Glomerular endothelial cell (primary cell): Measurements from ENCODE around the gene LOXL1. TPM values are rescaled to one million over a fixed set of nuclear protein-coding genes. Genes with fewer than 3 reads are reported as not detected.
"Not testable (repeated sequence)": the region's sequence is repeated elsewhere in the genome, so short reads cannot be mapped to it uniquely, and the experiment has no call there.

Experiments used
- DNase-seq: peaks from one replicate; pipeline ENCODE4 v3.0.0-alpha.2; 2011; ENCODE audit warnings: low read depth, low spot score; ENCODE audit errors: extremely low read depth
- total RNA-seq: library from RNA; depleted of rRNA; stranded (reverse); fragments of >200 nt; gene quantifications from 2 replicates; pipeline ENCODE4 v1.2.3, GENCODE V29; 2015

LOXL1 gene
- total RNA-seq, 1 donor from 2014 or later, result 37.7 TPM

DNA sequence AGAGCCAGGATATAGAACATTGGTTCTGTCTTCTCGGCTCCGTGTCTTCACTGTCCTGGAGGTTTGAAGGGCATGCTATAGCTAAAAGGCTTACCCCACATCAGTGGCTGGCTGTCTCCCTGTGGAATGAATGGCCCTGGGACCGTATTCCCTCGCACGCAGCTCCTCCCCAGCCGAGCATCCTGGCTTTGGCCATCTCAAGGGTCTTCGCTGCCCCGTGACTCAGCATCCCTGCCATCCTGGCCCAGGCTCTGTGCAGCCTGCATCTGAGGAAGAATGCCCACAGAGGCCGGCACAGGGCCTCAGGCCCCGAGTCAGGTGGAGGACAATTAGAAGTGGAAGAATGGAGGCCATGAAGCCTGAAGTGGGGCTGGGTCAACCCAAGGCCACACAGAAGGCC is 11.0 kb downstream of the LOXL1 start:
- no peak for DNase-seq

DNA sequence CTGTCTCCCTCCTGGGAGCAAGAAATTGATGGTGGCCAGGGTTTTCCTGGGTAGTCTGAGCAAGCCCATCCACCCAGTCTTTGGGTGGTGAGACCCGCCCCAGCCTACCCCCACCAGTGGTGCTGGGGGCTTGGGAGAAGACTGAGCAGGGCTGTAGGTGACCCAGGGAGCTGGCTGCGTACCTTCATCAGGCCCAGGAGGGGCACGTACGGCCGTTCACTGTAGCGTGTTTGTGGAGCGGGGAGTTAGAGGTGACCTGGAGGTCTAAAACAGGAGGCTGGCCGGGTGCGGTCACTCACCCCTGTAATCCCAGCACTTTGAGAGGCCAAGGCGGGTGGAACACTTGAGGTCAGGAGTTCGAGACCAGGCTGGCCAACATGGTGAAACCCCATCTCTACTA is 11.5 kb downstream of the LOXL1 start:
- DNase-seq, result no peak

DNA sequence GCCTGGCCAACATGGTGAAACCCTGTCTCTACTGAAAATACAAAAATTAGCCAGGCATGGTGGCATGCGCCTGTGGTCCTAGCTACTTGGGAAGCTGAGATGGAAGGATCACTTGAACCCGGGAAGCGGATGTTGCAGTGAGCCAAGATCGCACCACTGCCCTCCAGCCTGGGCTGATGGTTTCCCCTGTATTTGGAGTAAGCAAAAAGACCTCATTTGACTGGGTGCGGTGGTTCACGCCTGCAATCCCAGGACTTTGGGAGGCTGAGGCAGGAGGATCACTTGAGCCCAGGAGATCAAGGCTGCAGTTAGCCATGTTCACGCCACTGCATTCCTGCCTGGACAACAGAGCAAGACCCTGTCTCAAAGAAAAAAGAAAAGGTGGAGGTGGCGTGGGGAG is 12.3 kb downstream of the LOXL1 start:
- not testable (repeated sequence) for DNase-seq

- no peak for DNase-seq
Observed at GRCh38 chr15:73939138-73939537, 12.9 kb downstream of the LOXL1 start.

GRCh38 chr15:73940061-73940981 is 14.1 kb downstream of the LOXL1 start:
- no peak for DNase-seq

DNA sequence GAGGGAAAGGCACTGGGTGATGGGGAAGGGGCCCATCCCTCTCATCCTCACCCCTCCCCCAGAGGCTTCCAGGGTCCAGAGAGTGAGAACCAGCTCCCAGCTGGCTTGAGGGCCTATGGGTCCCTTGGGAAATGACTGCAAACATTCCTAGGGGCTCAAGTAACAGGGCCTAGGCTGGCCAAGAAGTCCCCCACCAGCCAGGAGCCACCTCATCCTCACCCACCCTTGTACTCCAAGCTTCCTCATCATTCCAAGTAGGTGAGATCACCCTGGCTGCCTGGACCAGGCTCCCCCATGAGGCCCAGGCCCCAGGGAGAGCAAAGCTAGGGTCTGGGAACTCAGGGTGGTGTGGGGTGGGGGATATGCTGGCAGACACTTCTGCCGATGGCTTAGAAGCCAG is 14.8 kb downstream of the LOXL1 start:
- no peak for DNase-seq

- no peak for DNase-seq
Observed at GRCh38 chr15:73941449-73941848, 15.2 kb downstream of the LOXL1 start.

GRCh38 chr15:73941871-73942635 is 15.8 kb downstream of the LOXL1 start:
- no peak for DNase-seq

- DNase-seq, result no peak
Observed at GRCh38 chr15:73942751-73943270, 16.5 kb downstream of the LOXL1 start.

GRCh38 chr15:73944161-73945129 is 18.2 kb downstream of the LOXL1 start:
- DNase-seq, result no peak

- DNase-seq, result no peak
Observed at GRCh38 chr15:73945130-73945508, 18.9 kb downstream of the LOXL1 start.

- no peak for DNase-seq
Observed at GRCh38 chr15:73946046-73946721, 19.9 kb downstream of the LOXL1 start.

DNA sequence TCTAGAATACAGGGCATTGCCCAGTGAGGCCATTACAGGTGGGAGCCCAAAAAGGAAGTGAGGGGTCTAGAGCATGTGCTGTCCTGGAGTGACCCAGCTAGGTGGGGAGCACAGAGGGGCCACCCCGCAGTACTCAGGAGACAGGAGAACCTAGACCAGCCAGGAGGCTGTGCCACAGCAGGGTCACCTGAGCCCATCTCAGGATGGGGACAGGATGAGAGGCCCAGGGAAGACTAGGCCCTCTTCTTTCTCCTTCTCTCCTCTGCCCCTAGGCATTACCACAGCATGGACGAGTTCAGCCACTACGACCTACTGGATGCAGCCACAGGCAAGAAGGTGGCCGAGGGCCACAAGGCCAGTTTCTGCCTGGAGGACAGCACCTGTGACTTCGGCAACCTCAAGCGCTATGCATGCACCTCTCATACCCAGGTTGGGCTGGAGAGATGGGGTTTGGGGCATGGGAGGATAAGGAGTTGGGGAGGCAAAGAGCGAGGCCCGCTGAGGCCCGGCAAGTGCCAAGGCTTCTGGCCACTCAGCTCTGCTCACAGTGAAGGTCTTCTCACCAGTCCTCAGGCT is 20.6 kb downstream of the LOXL1 start:
- no peak for DNase-seq

DNA sequence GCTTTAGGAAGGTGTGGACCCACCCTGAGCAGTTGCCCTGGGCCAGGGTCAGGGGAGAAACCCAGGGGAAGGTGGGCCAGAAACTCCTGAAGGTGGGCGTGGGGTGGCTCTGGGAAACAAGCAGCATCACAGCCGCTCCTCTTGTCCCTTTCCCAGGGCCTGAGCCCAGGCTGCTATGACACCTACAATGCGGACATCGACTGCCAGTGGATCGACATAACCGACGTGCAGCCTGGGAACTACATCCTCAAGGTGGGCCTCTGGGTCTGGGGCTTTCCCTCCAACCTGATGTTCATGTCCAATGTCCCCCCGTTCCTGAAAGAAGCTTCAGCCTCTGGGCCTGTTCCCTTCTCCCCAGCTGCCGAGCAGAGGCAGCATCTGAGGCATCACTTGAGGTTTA is 21.4 kb downstream of the LOXL1 start:
- no peak for DNase-seq

DNA sequence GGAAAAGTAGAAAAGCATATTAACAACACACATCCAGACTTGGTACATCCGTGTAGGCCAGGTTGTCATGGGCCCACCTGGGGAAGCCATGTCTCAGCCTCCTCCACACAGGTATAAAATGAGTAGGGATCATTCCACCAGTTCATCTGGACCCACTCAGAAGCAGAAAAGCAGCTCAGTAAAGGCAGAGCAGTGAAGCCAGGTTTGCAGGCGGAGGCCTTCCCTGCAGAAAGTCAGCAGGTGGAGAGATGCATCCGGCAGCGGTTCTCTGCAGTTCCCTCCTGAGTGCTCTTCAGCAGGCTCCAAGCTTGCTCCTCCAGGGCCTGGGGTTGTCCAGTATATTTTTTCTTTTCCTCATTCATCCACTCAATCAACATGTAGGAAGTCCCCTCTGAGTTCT is 22.1 kb downstream of the LOXL1 start:
- no peak for DNase-seq

- DNase-seq, result no peak
Observed at GRCh38 chr15:73948982-73949381, 22.7 kb downstream of the LOXL1 start.

DNA sequence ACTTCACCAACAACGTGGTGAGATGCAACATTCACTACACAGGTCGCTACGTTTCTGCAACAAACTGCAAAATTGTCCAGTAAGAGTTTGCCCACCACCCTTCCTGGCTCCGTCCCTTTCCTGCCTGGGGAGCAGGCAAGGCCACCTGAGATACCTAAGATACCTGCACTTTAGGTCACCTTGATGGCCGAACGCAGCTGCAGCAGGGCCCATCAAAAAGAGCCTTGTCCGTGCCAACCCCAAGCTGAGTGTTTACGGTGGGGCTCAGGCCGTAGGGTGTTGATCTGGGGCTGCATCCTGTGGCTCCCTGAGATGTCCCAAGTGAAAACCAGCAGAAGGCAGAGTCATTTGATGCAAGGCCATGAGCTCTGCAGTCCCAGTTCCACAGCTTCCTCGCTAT is 23.2 kb downstream of the LOXL1 start:
- DNase-seq, result no peak

- DNase-seq, result no peak
Observed at GRCh38 chr15:73950479-73950830, 24.2 kb downstream of the LOXL1 start.

- peak; percentile 85 for DNase-seq
Observed at GRCh38 chr15:73950831-73951561, 24.7 kb downstream of the LOXL1 start.
